ENCODE measurements around the gene RARA.
A peak's percentile ranks its signal among the peaks of the same experiment; 100 is the strongest.
"Not testable (repeated sequence)": the region's sequence is repeated elsewhere in the genome, so short reads cannot be mapped to it uniquely, and the experiment has no call there.

Gene RARA

GRCh38 chr17:40295488-40296436 is 13.2 kb upstream of the RARA start:
- FAIRE-seq (no peak), DNase-seq (ENCODE audit: insufficient read length, low spot score) (no peak)

GRCh38 chr17:40297511-40297910 is 11.5 kb upstream of the RARA start:
- FAIRE-seq, result no peak
- no peak for DNase-seq (ENCODE audit: insufficient read length, low spot score)

- FAIRE-seq, result no peak
These were observed 10.3 kb upstream of the RARA start for GRCh38 chr17:40298726-40299125.

GRCh38 chr17:40299159-40299757 is 9.7 kb upstream of the RARA start:
- not testable (repeated sequence) for DNase-seq (ENCODE audit: insufficient read length, low spot score); FAIRE-seq

More at GRCh38 chr17:40298726-40299125, 10.3 kb upstream of the RARA start:
- DNase-seq (ENCODE audit: insufficient read length, low spot score), result no peak

- no peak for DNase-seq (ENCODE audit: insufficient read length, low spot score)
- FAIRE-seq, result no peak
These were observed 7.7 kb upstream of the RARA start for GRCh38 chr17:40301315-40301714.

GRCh38 chr17:40303009-40303657 is 5.8 kb upstream of the RARA start:
- DNase-seq (ENCODE audit: insufficient read length, low spot score), result peak; percentile 69
- FAIRE-seq, result no peak

- no peak for FAIRE-seq
These were observed 5.0 kb upstream of the RARA start for GRCh38 chr17:40303708-40304551.

GRCh38 chr17:40304552-40304863 is 4.5 kb upstream of the RARA start:
- not testable (repeated sequence) for DNase-seq (ENCODE audit: insufficient read length, low spot score); FAIRE-seq

More at GRCh38 chr17:40303708-40304551, 5.0 kb upstream of the RARA start:
- no peak for DNase-seq (ENCODE audit: insufficient read length, low spot score)

GRCh38 chr17:40304866-40305265 is 4.1 kb upstream of the RARA start:
- DNase-seq (ENCODE audit: insufficient read length, low spot score); FAIRE-seq: not testable (repeated sequence)

- DNase-seq (ENCODE audit: insufficient read length, low spot score) (no peak), FAIRE-seq (no peak)
These were observed 2.6 kb upstream of the RARA start for GRCh38 chr17:40306395-40306794.

GRCh38 chr17:40307001-40307730 is 1.8 kb upstream of the RARA start:
- DNase-seq (ENCODE audit: insufficient read length, low spot score) (no peak), FAIRE-seq (no peak)

- no peak for FAIRE-seq
- no peak for DNase-seq (ENCODE audit: insufficient read length, low spot score)
These were observed 1.2 kb upstream of the RARA start for GRCh38 chr17:40307740-40308239.

- FAIRE-seq (no peak), DNase-seq (ENCODE audit: insufficient read length, low spot score) (no peak)
These were observed 1.1 kb downstream of the RARA start for GRCh38 chr17:40309949-40310510.

GRCh38 chr17:40310882-40311391 is 2.0 kb downstream of the RARA start:
- peak; percentile 4 for FAIRE-seq
- no peak for DNase-seq (ENCODE audit: insufficient read length, low spot score)

- FAIRE-seq (no peak), DNase-seq (ENCODE audit: insufficient read length, low spot score) (no peak)
These were observed 2.6 kb downstream of the RARA start for GRCh38 chr17:40311575-40311974.

- no peak for DNase-seq (ENCODE audit: insufficient read length, low spot score)
- peak; percentile 76 for FAIRE-seq
These were observed 3.3 kb downstream of the RARA start for GRCh38 chr17:40312131-40312731.

- FAIRE-seq, result no peak
- DNase-seq (ENCODE audit: insufficient read length, low spot score), result no peak
These were observed 4.1 kb downstream of the RARA start for GRCh38 chr17:40312893-40313667.
